ENCODE data around the gene NFATC2. TPM values are rescaled to one million over a fixed set of nuclear protein-coding genes. Genes with fewer than 3 reads are reported as not detected.

NFATC2 gene
- total and polyA plus RNA-seq, 2 donors = 2.1 to 8.8 TPM

GRCh38 chr20:51379601-51380341 lies 162.7 kb downstream of the NFATC2 start:
- WGBS = 88% methylated on average over 8 of the region's 8 CpGs
- no peak overlapping the region for H3K4me3 ChIP-seq (ENCODE audit: low read depth, low read length)
- H3K36me3 ChIP-seq (ENCODE audit: insufficient read depth) = no peaks in the 10 kb centered on the region
- H3K27ac ChIP-seq (ENCODE audit: low read depth) = no peak overlapping the region
- H3K4me1 ChIP-seq (ENCODE audit: insufficient read depth) = no peaks in the 10 kb centered on the region
- no peak for DNase-seq (ENCODE audit: extremely low spot score)

- no peaks in the 10 kb centered on the region for H3K36me3 ChIP-seq (ENCODE audit: insufficient read depth)
- DNase-seq (ENCODE audit: extremely low spot score) = no peak
- no peak overlapping the region for H3K4me3 ChIP-seq (ENCODE audit: low read depth, low read length)
- 91% methylated on average over 19 of the region's 19 CpGs for WGBS
- no peaks in the 10 kb centered on the region for H3K4me1 ChIP-seq (ENCODE audit: insufficient read depth)
- H3K27ac ChIP-seq (ENCODE audit: low read depth) = no peak overlapping the region
These were observed 164.2 kb downstream of the NFATC2 start for GRCh38 chr20:51378171-51378928.

GRCh38 chr20:51377132-51377531 lies 165.4 kb downstream of the NFATC2 start:
- 92% methylated on average over 8 of the region's 8 CpGs for WGBS
- no peak for DNase-seq (ENCODE audit: extremely low spot score)
- Histone ChIP-seq H3K36me3 (ENCODE audit: insufficient read depth) (no peaks in the 10 kb centered on the region), H3K4me3 (ENCODE audit: low read depth, low read length) (no peak overlapping the region), H3K4me1 (ENCODE audit: insufficient read depth) (no peaks in the 10 kb centered on the region), H3K27ac (ENCODE audit: low read depth) (no peak overlapping the region)

- Histone ChIP-seq H3K4me1 (ENCODE audit: insufficient read depth) (no peaks in the 10 kb centered on the region), H3K36me3 (ENCODE audit: insufficient read depth) (no peaks in the 10 kb centered on the region), H3K4me3 (ENCODE audit: low read depth, low read length) (no peak overlapping the region), H3K27ac (ENCODE audit: low read depth) (no peak overlapping the region)
- WGBS = 62% methylated on average over 4 of the region's 4 CpGs
- DNase-seq (ENCODE audit: extremely low spot score) = no peak
These were observed 166.4 kb downstream of the NFATC2 start for GRCh38 chr20:51376111-51376510.

GRCh38 chr20:51375561-51375960 lies 167.0 kb downstream of the NFATC2 start:
- Histone ChIP-seq H3K4me1 (ENCODE audit: insufficient read depth) (no peaks in the 10 kb centered on the region), H3K4me3 (ENCODE audit: low read depth, low read length) (no peak overlapping the region), H3K27ac (ENCODE audit: low read depth) (no peak overlapping the region), H3K36me3 (ENCODE audit: insufficient read depth) (no peaks in the 10 kb centered on the region)
- no peak for DNase-seq (ENCODE audit: extremely low spot score)
- WGBS = 87% methylated on average over 8 of the region's 8 CpGs

- Histone ChIP-seq H3K4me1 (ENCODE audit: insufficient read depth) (no peaks in the 10 kb centered on the region), H3K36me3 (ENCODE audit: insufficient read depth) (no peaks in the 10 kb centered on the region), H3K27ac (ENCODE audit: low read depth) (no peak overlapping the region), H3K4me3 (ENCODE audit: low read depth, low read length) (no peak overlapping the region)
- WGBS = 94% methylated on average over 9 of the region's 9 CpGs
- no peak for DNase-seq (ENCODE audit: extremely low spot score)
These were observed 167.6 kb downstream of the NFATC2 start for GRCh38 chr20:51374961-51375360.

- Histone ChIP-seq H3K27ac (ENCODE audit: low read depth) (no peak overlapping the region), H3K36me3 (ENCODE audit: insufficient read depth) (no peaks in the 10 kb centered on the region), H3K4me1 (ENCODE audit: insufficient read depth) (no peaks in the 10 kb centered on the region), H3K4me3 (ENCODE audit: low read depth, low read length) (no peak overlapping the region)
- DNase-seq (ENCODE audit: extremely low spot score) = no peak
- 80% methylated on average over 4 of the region's 4 CpGs for WGBS
These were observed 168.1 kb downstream of the NFATC2 start for GRCh38 chr20:51374456-51374830.

GRCh38 chr20:51373713-51374455 lies 168.6 kb downstream of the NFATC2 start:
- 64% methylated on average over 12 of the region's 12 CpGs for WGBS
- Histone ChIP-seq H3K4me1 (ENCODE audit: insufficient read depth) (no peaks in the 10 kb centered on the region), H3K27ac (ENCODE audit: low read depth) (no peak overlapping the region), H3K36me3 (ENCODE audit: insufficient read depth) (no peaks in the 10 kb centered on the region), H3K4me3 (ENCODE audit: low read depth, low read length) (no peak overlapping the region)
- DNase-seq (ENCODE audit: extremely low spot score) = no peak

- WGBS = 80% methylated on average over 7 of the region's 7 CpGs
- Histone ChIP-seq H3K27ac (ENCODE audit: low read depth) (no peak overlapping the region), H3K4me3 (ENCODE audit: low read depth, low read length) (no peak overlapping the region), H3K36me3 (ENCODE audit: insufficient read depth) (no peaks in the 10 kb centered on the region), H3K4me1 (ENCODE audit: insufficient read depth) (no peaks in the 10 kb centered on the region)
- no peak for DNase-seq (ENCODE audit: extremely low spot score)
These were observed 169.6 kb downstream of the NFATC2 start for GRCh38 chr20:51372966-51373365.

GRCh38 chr20:51372176-51372803 lies 170.2 kb downstream of the NFATC2 start:
- Histone ChIP-seq H3K36me3 (ENCODE audit: insufficient read depth) (no peaks in the 10 kb centered on the region), H3K27ac (ENCODE audit: low read depth) (no peak overlapping the region), H3K4me3 (ENCODE audit: low read depth, low read length) (no peak overlapping the region), H3K4me1 (ENCODE audit: insufficient read depth) (no peaks in the 10 kb centered on the region)
- WGBS = 44% methylated on average over 13 of the region's 13 CpGs
- no peak for DNase-seq (ENCODE audit: extremely low spot score)

GRCh38 chr20:51371720-51372119 lies 170.8 kb downstream of the NFATC2 start:
- no peak for DNase-seq (ENCODE audit: extremely low spot score)
- Histone ChIP-seq H3K4me1 (ENCODE audit: insufficient read depth) (no peaks in the 10 kb centered on the region), H3K27ac (ENCODE audit: low read depth) (no peak overlapping the region), H3K4me3 (ENCODE audit: low read depth, low read length) (no peak overlapping the region), H3K36me3 (ENCODE audit: insufficient read depth) (no peaks in the 10 kb centered on the region)
- 91% methylated on average over 4 of the region's 4 CpGs for whole genome bisulfite sequencing

GRCh38 chr20:51369503-51369902 lies 173.0 kb downstream of the NFATC2 start:
- 95% methylated on average over 11 of the region's 11 CpGs for WGBS
- DNase-seq (ENCODE audit: extremely low spot score) = no peak
- Histone ChIP-seq H3K4me3 (ENCODE audit: low read depth, low read length) (no peak overlapping the region), H3K4me1 (ENCODE audit: insufficient read depth) (no peaks in the 10 kb centered on the region), H3K27ac (ENCODE audit: low read depth) (no peak overlapping the region), H3K36me3 (ENCODE audit: insufficient read depth) (no peaks in the 10 kb centered on the region)

- 89% methylated on average over 13 of the region's 13 CpGs for WGBS
- Histone ChIP-seq H3K36me3 (ENCODE audit: insufficient read depth) (no peaks in the 10 kb centered on the region), H3K4me1 (ENCODE audit: insufficient read depth) (no peaks in the 10 kb centered on the region), H3K27ac (ENCODE audit: low read depth) (no peak overlapping the region), H3K4me3 (ENCODE audit: low read depth, low read length) (no peak overlapping the region)
- no peak for DNase-seq (ENCODE audit: extremely low spot score)
These were observed 173.9 kb downstream of the NFATC2 start for GRCh38 chr20:51368461-51369211.
